GM19463 (cell line): ENCODE data around the gene MACROD2.
"Not testable (repeated sequence)": the region's sequence is repeated elsewhere in the genome, so short reads cannot be mapped to it uniquely, and the experiment has no call there.

Experiments used
- ATAC-seq: cut with Tn5 transposase; IDR thresholded peaks from one replicate; pipeline ENCODE4 v1.9.1; 2021; ENCODE audit warnings: mild to moderate bottlenecking, moderate library complexity; ENCODE audit not compliant: unreplicated experiment

Gene MACROD2

DNA sequence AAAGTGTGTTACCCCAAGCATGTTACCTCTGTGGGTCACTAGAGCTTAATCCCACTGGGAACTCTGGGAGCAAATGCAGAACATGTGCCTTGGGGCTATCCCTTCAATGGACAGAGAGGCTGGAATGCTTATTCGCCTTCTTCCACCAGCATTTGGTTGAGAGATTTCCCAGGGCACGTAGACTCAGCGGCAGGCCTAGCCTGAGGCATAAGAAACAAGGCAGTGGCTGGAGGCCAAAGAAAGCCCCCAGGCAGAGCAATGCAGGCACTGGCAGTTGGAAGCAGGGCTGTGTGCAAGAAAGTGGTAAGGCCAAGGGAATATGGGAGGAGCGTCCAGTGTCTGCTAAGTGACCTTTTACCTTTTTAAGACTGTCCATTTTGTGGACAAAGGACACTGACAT, 456.1 kb downstream of the MACROD2 start:
- ATAC-seq: no peak

GRCh38 chr20:14453259-14453658, 457.9 kb downstream of the MACROD2 start:
- no peak for ATAC-seq

DNA sequence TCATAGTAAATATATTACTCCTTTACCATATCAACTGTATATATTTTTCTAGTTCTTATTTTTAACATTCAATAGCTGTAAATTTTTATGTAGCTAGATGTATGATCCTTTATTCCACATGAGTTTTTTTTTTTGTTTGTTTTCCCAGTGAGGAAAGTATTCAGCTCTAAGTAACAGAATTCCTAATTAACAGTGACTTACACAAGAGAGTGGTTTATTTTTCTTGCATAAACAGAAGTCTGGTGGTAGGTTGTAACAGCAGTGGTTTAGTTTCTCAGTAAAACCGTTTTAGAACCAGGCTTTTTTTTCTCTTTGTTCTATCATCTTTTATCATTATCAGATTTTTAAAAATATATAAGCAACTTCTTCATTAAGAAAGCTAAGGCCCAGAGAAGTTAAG, 459.0 kb downstream of the MACROD2 start:
- no peak for ATAC-seq

DNA sequence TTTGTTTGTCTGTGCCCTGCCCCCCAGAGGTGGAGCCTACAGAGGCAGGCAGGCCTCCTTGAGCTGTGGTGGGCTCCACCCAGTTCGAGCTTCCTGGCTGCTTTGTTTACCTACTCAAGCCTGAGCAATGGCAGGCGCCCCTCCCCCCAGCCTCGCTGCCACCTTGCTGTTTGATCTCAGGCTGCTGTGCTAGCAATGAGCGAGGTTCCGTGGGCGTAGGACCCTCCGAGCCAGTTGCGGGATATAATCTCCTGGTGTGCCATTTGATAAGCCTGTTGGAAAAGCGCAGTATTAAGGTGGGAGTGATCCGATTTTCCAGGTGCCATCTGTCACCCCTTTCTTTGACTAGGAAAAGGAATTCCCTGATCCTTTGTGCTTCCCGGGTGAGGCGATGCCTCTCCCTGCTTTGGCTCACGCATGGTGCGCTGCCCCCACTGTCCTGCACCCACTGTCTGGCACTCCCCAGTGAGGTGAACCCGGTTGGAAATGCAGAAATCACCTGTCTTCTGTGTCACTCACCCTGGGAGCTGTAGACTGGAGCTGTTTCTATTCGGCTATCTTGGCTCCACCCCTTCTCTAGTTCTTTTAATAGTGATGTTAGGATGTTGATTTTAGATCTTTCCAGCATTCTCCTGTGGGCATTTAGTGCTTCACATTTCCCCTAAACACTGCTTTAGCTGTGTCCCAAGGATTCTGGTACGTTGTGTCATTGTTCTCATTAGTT, 471.9 kb downstream of the MACROD2 start:
- ATAC-seq: not testable (repeated sequence)

DNA sequence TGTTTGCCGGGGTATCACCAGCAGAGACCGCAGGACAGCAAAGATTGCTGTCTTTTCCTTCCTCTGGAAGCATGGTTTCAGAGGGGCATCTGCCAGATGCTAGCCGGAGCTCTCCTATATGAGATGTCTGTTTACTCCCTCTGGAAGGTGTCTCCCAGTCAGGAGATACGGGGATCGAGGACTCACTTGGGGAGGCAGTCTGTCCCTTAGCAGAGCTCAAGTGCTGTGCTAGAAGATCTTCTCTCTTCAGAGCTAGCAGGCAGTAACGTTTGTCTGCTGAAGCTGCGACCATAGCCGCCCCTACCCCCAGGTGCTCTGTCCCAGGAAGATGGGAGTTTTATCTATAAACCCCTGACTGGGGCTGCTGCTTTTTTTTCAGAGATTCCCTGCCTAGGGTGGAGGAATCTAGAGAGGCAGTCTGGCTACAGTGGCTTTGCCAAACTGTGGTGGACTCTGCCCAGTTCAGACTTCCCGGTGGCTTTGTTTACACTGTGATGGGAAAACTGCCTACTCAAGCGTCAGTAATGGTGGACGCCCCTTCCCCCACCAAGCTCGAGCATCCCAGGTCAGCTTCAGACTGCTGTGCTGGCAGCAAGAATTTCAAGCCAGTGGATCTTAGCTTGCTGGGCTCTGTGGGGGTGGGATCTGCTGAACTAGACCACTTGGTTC, 475.0 kb downstream of the MACROD2 start:
- ATAC-seq: no peak

- ATAC-seq: no peak
These were observed 475.8 kb downstream of the MACROD2 start for GRCh38 chr20:14470977-14471661.

- ATAC-seq: no peak
These were observed 481.8 kb downstream of the MACROD2 start for GRCh38 chr20:14477125-14477524.

- no peak for ATAC-seq
These were observed 482.8 kb downstream of the MACROD2 start for GRCh38 chr20:14478126-14478525.

GRCh38 chr20:14481863-14482262, 486.5 kb downstream of the MACROD2 start:
- ATAC-seq: no peak

DNA sequence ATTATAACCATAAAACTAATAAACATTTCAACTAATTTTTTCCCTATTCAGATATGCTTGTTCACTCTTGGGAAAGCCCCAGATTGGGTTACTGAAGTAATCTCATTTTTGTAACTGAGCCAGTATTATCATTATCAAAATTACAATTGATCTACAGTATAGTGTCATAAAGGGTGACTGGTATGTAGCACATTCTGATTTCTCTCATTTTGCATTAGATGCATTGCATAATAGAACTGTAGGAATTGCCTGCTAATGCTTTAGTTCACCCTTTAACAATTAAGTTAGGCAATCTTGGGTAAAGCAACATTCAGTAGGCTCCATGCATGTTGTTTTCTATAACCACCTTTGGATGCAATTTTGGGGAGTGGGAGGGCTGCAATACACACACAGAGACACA, 492.9 kb downstream of the MACROD2 start:
- no peak for ATAC-seq

GRCh38 chr20:14488756-14489479, 493.6 kb downstream of the MACROD2 start:
- no peak for ATAC-seq

DNA sequence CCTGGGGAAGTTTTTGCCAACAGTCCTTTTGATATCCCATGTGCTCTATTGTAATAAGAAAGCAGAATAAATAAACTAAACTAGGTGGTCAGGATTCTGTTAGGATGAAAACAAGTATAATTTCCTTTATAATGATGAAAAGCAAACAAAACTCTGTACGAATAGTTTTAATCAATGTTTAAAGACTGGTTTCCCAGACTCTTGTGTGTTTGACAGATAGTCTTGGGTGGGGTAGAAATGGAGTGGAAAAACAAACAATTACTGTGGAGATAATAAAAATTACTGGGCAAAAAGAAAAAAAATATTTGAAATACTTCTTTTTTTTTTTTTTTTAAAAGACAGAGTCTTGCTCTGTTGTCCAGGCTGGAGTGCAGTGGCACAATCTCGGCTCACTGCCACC, 494.2 kb downstream of the MACROD2 start:
- ATAC-seq: no peak

GRCh38 chr20:14491436-14491835, 496.1 kb downstream of the MACROD2 start:
- ATAC-seq: no peak

DNA sequence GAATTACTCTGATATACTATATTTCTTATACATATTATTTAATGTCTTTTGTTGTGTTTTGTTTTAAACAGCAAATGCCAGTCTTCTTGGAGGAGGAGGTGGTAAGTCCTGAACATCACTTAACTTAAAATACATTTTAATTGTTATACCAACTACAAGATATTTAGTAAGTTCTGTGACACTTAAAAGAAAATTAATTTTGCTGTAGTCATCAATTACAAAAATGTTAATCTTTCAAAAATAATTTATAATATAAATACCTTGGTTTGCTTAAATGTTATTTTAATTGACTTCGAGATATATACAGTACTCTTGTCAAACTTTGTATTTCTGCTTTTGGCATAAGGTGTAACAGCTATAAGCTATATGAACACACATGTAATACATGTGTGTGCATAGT, 498.1 kb downstream of the MACROD2 start:
- no peak for ATAC-seq

GRCh38 chr20:14494355-14494754, 499.0 kb downstream of the MACROD2 start:
- ATAC-seq: no peak

- no peak for ATAC-seq
These were observed 499.8 kb downstream of the MACROD2 start for GRCh38 chr20:14495066-14495465.

DNA sequence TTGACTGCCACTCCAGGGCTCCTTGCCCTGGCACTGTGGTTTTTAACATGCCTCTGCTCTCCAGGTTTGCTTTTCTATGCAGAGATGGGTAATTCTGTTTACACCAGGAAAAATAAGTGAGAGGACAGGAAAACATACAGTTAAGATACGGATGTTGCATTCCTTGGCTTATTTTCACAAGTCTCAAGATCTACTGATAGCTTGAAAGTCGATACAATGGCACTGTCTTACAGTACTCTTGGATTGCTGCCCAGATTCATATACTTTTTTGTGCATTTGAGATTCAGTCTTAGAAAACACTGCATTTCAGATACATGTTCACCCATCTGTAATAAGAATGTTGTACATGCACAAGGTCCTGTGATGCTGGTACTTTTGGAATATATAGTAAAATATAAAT, 501.7 kb downstream of the MACROD2 start:
- no peak for ATAC-seq

DNA sequence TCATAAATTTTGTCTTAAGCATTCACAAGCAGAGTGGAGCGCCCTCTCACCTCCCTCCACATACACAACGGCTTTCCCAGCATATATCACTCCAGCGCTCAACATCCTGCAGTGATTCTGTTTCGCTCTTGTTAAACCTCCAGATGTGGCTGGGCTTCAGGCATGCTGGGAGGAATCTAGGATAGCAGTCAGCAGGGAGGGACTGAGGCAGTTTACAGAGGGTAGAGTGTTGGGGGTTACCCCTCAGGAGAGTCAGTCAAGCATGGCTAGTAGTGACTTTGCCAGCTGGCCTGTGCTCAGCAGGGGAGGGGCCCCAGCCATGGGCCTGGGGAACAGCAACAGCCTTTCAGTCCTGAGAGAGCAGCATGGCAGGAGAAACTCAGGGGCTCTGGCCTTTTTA, 503.5 kb downstream of the MACROD2 start:
- ATAC-seq: no peak

DNA sequence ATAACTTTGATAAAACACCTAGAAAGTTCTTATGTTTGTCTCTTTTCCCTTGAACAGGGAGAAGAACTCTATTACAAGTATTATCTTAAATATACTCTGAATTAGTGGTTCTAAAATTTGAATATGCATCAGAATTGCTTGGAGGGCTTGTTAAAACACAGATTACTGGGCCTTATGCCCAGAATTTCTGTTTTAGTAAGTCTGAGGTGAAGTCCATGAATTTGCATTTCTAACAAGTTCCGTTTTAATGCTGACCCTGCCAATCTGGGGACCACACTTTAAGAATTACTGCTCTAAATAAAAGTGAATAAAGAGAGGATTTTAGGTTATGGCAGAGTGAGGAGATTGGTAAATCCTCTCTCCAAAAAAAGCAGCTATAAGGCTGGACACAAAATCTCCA, 510.2 kb downstream of the MACROD2 start:
- ATAC-seq: no peak

GRCh38 chr20:14507711-14508110, 512.4 kb downstream of the MACROD2 start:
- no peak for ATAC-seq

- no peak for ATAC-seq
These were observed 515.0 kb downstream of the MACROD2 start for GRCh38 chr20:14510341-14510740.
